Non-pigmented ciliary epithelial cell (primary cell): ENCODE results near the gene BPIFB4.
"Not testable (repeated sequence)": the region's sequence is repeated elsewhere in the genome, so short reads cannot be mapped to it uniquely, and the experiment has no call there.

Experiments
- DNase-seq: peaks from one replicate; pipeline ENCODE4 v3.0.0-alpha.2; 2010; ENCODE audit warnings: low read depth

BPIFB4 gene

GRCh38 chr20:33079259-33079658 is at the start of gene BPIFB4:
BPIFB4 (plus strand) TSS chr20:33079643; CDS start chr20:33081527, 1,884 bp downstream.
- no peak for DNase-seq

GRCh38 chr20:33030076-33030475 is 49.4 kb upstream of the BPIFB4 start:
- DNase-seq, result no peak

GRCh38 chr20:33030569-33030968 is 48.9 kb upstream of the BPIFB4 start:
- DNase-seq, result no peak

- no peak for DNase-seq
Measured at GRCh38 chr20:33031531-33031930, 47.9 kb upstream of the BPIFB4 start, which contains the start of gene BPIFB6. BPIFB6 (plus strand) TSS chr20:33031648; CDS start chr20:33031648, 0 bp downstream.

GRCh38 chr20:33032555-33032954 is 46.9 kb upstream of the BPIFB4 start:
- no peak for DNase-seq

- DNase-seq, result no peak
Measured at GRCh38 chr20:33033381-33033780, 46.1 kb upstream of the BPIFB4 start.

- no peak for DNase-seq
Measured at GRCh38 chr20:33034115-33034514, 45.3 kb upstream of the BPIFB4 start.

GRCh38 chr20:33034901-33035492 is 44.4 kb upstream of the BPIFB4 start:
- DNase-seq, result no peak

GRCh38 chr20:33037456-33037855 is 42.0 kb upstream of the BPIFB4 start:
- DNase-seq, result no peak

- no peak for DNase-seq
Measured at GRCh38 chr20:33038243-33038642, 41.2 kb upstream of the BPIFB4 start.

- DNase-seq, result no peak
Measured at GRCh38 chr20:33042430-33042829, 37.0 kb upstream of the BPIFB4 start.

- DNase-seq, result no peak
Measured at GRCh38 chr20:33042983-33043730, 36.3 kb upstream of the BPIFB4 start.

- DNase-seq, result no peak
Measured at GRCh38 chr20:33043731-33044181, 35.7 kb upstream of the BPIFB4 start.

- DNase-seq, result not testable (repeated sequence)
Measured at GRCh38 chr20:33045129-33045721, 34.2 kb upstream of the BPIFB4 start.

GRCh38 chr20:33046412-33046811 is 33.0 kb upstream of the BPIFB4 start:
- DNase-seq, result no peak

- no peak for DNase-seq
Measured at GRCh38 chr20:33051333-33051732, 28.1 kb upstream of the BPIFB4 start.

GRCh38 chr20:33053291-33054106 is 25.9 kb upstream of the BPIFB4 start, which contains the start of gene BPIFB3:
BPIFB3 (plus strand) TSS chr20:33053903; CDS start chr20:33055436, 1,533 bp downstream.
- DNase-seq, result no peak

- no peak for DNase-seq
Measured at GRCh38 chr20:33054381-33054780, 25.1 kb upstream of the BPIFB4 start.

GRCh38 chr20:33054791-33055190 is 24.7 kb upstream of the BPIFB4 start:
- no peak for DNase-seq

- no peak for DNase-seq
Measured at GRCh38 chr20:33059136-33059535, 20.3 kb upstream of the BPIFB4 start.

GRCh38 chr20:33059741-33060390 is 19.6 kb upstream of the BPIFB4 start:
- no peak for DNase-seq

- no peak for DNase-seq
Measured at GRCh38 chr20:33061658-33062028, 17.8 kb upstream of the BPIFB4 start.
